Loucy (cell line): ENCODE measurements around the gene CD244.

ENCODE experiments used
- EZH2phosphoT487 ChIP-seq: fragments of 200-600 bp; IDR thresholded peaks from 2 replicates; pipeline ENCODE4 v1.6.1; 2018; ENCODE audit warnings: antibody characterized with exemption, mild to moderate bottlenecking, moderate library complexity, borderline replicate concordance
- TF ChIP-seq, protein P1 (sequence below): fragments of 200-600 bp; sonication (generic); conservative IDR thresholded peaks from 2 replicates; pipeline ENCODE4 v1.5.1; 2014; ENCODE audit warnings: mild to moderate bottlenecking, antibody characterized with exemption, low read length

DNA sequence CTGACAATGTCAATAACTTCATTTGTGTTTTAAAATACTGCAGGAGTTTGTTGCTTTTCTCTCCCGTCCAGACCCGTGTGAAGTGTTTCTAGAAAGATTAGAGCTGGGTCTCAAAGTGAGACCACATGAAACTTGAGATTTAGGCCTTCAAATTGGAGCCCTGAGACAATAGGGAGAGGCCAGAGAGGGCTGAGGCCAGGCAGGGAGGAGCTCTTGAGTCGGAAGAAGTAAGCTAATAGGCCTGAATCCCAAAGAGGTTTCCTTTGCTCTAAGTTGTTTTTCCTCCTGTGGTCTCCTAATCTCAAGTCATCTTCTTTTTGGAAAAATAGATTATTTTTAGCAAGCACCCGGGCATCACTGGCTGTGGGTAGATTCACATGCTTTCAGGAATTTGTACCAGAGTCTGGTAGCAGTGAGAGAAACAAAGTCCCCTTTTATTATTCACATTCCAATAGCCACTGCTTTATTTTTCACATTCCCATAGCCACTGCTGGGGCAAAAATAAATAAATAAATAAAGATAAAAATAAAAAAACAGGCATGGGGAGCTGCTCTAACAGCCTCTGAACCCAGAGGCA is 25.6 kb downstream of the CD244 start:
- TF ChIP-seq, protein P1, sequence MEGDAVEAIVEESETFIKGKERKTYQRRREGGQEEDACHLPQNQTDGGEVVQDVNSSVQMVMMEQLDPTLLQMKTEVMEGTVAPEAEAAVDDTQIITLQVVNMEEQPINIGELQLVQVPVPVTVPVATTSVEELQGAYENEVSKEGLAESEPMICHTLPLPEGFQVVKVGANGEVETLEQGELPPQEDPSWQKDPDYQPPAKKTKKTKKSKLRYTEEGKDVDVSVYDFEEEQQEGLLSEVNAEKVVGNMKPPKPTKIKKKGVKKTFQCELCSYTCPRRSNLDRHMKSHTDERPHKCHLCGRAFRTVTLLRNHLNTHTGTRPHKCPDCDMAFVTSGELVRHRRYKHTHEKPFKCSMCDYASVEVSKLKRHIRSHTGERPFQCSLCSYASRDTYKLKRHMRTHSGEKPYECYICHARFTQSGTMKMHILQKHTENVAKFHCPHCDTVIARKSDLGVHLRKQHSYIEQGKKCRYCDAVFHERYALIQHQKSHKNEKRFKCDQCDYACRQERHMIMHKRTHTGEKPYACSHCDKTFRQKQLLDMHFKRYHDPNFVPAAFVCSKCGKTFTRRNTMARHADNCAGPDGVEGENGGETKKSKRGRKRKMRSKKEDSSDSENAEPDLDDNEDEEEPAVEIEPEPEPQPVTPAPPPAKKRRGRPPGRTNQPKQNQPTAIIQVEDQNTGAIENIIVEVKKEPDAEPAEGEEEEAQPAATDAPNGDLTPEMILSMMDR = no peak
- no peak for TF ChIP-seq EZH2phosphoT487
